ENCODE measurements around the gene MMGT1. TPM values are rescaled to one million over a fixed set of nuclear protein-coding genes. Genes with fewer than 3 reads are reported as not detected.

MMGT1 gene
- 10 to 100 TPM; 26.8 to 34.0 (median 28.6) TPM for polyA plus RNA-seq (ENCODE audit: insufficient read length in 4 of 4)

GRCh38 chrX:135973548-135974278 lies at the start of gene MMGT1:
TSS of gene MMGT1 (minus strand) at chrX:135973988. CDS start at chrX:135973675, 313 bp downstream.
- DNase-seq (ENCODE audit: low read depth in 4 of 4, low spot score in 3 of 4), result peak in 1 of 4 donors; percentile 65

- no peak for DNase-seq (ENCODE audit: low read depth in 4 of 4, low spot score in 3 of 4)
Measured at GRCh38 chrX:136021903-136022302, 48.1 kb upstream of the MMGT1 start.

DNA sequence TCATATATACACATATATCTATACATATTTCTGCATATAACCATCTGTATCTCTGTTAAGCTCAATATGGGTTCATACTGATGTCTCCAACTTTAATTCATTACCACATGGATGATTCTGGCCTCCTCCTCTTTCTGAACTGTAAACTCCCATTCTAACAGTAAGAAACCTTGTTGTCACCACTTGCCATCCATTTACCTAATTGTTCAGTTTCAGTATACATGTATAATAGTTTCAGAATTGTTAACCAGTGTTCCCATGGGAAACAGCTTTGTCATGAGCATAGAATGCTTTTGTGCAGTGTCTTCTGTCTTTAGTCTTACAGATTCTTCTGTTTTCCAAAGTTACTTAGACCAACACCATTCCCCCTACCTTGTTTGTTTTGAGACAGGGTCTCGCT lies 47.4 kb upstream of the MMGT1 start:
- no peak for DNase-seq (ENCODE audit: low read depth in 4 of 4, low spot score in 3 of 4)

DNA sequence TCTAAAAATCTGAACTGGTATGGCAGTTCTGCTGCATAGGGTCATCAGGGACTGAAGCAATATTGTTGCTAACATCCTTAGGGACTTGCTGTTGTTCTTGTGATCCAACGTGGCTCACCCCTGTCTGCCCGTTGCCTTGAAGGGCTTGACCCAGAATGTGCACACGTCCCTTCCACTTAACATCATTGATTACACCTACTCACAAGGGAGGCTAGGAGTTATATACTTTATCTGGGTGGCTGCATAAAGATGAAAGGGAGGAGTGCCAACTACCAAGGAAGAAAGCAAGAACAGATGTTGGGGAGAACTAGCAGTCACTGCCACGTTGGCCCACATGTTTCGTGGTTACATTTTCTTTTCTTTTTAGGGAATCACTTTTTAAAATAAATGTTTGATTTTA lies 45.4 kb upstream of the MMGT1 start:
- no peak for DNase-seq (ENCODE audit: low read depth in 4 of 4, low spot score in 3 of 4)

GRCh38 chrX:136016881-136017280 lies 43.1 kb upstream of the MMGT1 start:
- no peak for DNase-seq (ENCODE audit: low read depth in 4 of 4, low spot score in 3 of 4)

- no peak for DNase-seq (ENCODE audit: low read depth in 4 of 4, low spot score in 3 of 4)
Measured at GRCh38 chrX:136015016-136015415, 41.2 kb upstream of the MMGT1 start.

DNA sequence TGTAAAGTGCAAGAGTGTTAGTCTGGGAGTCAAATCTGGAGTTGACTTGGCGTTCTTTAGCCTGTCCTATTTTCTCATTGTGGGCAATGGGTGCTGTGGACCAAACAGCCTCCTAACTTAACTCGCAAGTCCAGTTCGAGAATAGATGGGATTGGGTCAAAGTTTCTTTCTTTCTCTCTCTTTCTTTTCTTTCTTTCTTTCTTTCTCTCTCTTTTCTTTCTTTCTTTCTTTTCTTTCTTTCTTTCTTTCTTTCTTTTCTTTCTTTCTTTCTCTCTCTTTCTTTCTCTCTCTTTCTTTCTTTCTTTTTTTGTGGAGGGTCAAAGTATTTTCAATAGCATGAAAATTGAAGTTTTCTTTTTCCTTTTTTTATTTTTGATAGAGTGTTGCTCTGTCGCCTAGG lies 14.5 kb upstream of the MMGT1 start:
- no peak for DNase-seq (ENCODE audit: low read depth in 4 of 4, low spot score in 3 of 4)

DNA sequence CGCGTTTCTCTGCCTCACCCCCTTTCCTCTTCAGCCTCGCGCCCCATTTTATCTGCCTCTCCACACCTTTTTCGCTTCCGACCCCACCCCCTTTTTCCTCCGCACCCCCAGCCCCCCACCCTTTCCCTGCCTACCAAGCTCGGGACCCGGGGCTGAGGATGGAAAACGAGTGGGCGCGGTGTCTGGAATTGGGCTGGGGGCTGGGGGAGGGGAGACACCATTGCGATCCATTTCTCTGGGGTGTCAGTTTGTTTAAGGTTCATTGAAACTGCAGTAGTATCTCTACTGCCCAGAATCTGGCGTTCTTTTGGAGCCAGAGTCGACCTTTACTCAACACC lies 12.2 kb upstream of the MMGT1 start:
- no peak for DNase-seq (ENCODE audit: low read depth in 4 of 4, low spot score in 3 of 4)

DNA sequence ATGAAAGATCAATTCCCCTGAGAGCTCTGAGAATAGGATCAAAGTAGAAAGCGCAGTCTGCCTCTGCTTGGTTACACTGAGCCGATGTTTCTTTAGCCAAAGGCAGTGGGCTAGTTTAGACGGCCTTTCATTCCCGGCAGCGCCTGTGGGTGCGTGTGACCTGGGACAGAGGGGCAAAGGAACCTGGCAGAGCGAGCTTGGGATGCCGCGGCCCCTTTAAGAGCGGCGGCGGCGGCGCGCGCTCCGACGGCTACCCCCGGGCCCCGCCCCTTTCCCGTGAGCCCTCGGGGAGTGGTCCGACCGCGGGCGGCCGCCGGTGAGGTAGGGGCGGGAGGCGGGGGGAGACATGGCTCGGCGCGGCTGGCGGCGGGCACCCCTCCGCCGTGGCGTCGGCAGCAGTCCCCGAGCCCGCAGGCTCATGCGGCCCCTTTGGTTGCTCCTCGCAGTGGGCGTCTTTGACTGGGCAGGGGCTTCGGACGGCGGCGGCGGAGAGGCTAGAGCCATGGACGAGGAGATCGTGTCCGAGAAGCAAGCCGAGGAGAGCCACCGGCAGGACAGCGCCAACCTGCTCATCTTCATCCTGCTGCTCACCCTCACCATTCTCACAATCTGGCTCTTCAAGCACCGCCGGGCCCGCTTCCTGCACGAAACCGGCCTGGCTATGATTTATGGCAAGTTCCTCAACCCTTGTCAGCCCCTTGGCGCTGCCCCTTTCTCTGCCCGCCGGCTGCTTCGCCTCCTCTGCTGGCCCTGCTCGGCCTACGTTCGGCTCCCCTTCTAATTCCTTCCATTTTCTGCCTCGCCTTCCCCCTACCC lies 11.6 kb upstream of the MMGT1 start, which contains the start of gene SLC9A6:
SLC9A6 (plus strand) TSS at position 279 of the 816 bp plus-strand sequence; CDS start at position 503, 224 bp downstream.
- DNase-seq (ENCODE audit: low read depth in 4 of 4, low spot score in 3 of 4), result peak in 1 of 4 donors; percentile 46

GRCh38 chrX:135984791-135985156 lies 11.0 kb upstream of the MMGT1 start:
- no peak for DNase-seq (ENCODE audit: low read depth in 4 of 4, low spot score in 3 of 4)

- DNase-seq (ENCODE audit: low read depth in 4 of 4, low spot score in 3 of 4), result no peak
Measured at GRCh38 chrX:135984256-135984655, 10.5 kb upstream of the MMGT1 start.

- no peak for DNase-seq (ENCODE audit: low read depth in 4 of 4, low spot score in 3 of 4)
Measured at GRCh38 chrX:135982860-135983259, 9.1 kb upstream of the MMGT1 start.

- DNase-seq (ENCODE audit: low read depth in 4 of 4, low spot score in 3 of 4), result no peak
Measured at GRCh38 chrX:135981668-135982067, 7.9 kb upstream of the MMGT1 start.

GRCh38 chrX:135981010-135981409 lies 7.2 kb upstream of the MMGT1 start:
- no peak for DNase-seq (ENCODE audit: low read depth in 4 of 4, low spot score in 3 of 4)

DNA sequence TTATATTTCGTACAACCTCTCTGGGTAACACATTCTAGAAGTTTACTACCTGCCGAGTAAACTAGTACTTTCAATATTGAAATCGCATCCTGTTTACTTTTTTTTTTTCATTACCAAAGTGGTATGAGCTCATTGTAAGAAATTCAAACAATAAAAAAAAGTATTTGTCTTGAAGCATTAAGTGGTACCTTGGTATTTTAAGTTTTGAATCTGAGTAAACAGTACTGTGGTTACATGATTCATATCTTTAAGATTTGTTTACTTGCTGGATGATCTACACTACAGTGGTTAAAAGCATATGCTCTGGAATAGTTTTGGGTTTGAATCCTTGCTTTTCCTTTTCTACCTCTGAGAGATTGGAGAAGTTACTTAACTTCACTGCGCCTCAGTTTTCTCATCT lies 3.8 kb upstream of the MMGT1 start:
- no peak for DNase-seq (ENCODE audit: low read depth in 4 of 4, low spot score in 3 of 4)

DNA sequence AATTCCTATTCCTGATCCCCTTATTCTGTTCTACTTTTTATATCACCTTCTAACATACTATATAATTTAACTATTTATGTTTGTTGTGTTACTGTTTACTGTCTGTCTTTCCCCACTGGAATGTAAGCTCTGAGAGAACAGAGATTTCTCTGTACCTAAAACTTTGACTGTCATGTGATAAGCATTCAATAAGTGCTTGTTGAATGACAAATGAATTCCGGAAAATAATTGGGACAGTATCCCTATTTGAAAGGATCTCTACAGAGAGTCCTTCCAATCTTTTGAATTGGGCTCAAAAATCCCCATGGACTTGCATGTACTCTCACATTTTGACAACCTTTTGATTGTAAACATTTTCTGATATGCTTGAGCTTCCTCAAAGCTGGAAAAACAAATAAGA lies 1.6 kb upstream of the MMGT1 start:
- no peak for DNase-seq (ENCODE audit: low read depth in 4 of 4, low spot score in 3 of 4)

DNA sequence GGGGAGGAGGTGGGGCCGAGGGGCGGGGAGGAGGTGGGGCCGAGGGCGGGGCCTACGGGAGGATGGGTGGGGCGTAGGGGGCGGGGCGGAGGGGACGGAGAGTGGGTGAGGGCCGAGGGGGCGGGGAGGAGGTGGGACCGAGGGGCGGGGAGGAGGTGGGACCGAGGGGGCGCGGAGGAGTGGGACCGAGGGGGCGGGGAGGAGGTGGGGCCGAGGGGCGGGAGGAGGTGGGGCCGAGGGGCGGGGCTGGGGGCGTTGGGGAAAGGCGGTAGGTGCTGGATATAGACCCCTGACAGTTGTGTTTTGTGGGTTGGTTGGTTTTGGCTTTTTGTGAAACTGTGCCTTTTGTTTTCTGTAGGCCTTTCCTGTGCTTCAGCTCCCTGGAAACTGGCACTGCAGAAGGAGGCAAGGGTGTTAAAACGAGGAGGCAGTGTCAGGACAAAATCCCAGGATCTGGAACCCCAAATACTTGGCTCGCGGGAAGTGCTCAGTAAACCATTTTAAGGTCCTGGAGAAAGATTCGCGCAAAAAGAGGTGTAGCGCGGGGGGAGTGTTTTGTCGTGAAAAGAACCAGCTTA lies 580 bp upstream of the MMGT1 start:
- peak in 1 of 4 donors; percentile 47 for DNase-seq (ENCODE audit: low read depth in 4 of 4, low spot score in 3 of 4)

GRCh38 chrX:135973025-135973547 lies 702 bp downstream of the MMGT1 start:
- peak in 1 of 4 donors; percentile 2 for DNase-seq (ENCODE audit: low read depth in 4 of 4, low spot score in 3 of 4)

DNA sequence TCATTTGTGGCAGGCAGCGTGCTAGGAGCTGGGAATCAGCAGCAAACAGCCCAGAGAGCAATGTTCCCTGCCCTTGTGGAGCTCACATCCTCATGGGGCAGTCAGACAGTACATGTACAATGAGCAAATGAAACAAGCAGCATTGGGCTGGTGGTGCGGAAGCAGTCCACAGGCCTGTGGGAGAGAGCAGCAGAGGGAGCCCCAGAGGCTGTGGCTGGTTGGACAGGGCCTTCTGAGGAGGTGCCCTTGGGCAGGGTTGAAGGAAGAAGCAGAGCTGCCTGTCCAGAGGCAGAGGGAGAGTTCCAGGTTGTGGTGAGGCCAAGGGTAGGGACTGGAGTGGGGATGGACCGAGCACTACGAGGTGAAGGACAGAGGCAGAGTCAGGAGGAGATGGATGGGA lies 22.5 kb downstream of the MMGT1 start:
- DNase-seq (ENCODE audit: low read depth in 4 of 4, low spot score in 3 of 4), result no peak

DNA sequence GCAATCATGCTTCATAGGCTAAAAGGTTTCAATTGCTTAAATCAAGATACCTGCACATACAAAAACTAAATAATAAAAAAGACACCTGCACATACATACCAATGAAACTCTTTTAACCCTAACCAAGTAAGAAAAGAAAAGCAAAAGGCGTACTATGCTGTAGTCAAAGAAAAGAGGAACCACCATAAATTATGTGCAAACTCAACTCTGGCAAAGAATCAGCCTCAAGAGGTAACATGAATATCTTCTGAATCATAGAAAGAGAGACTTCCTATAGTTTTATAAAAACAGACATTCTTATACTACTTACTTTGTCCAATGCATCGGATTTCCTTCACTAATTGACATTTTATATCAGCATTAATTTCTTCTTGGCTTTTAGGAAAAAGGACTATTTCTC lies 29.3 kb downstream of the MMGT1 start:
- DNase-seq (ENCODE audit: low read depth in 4 of 4, low spot score in 3 of 4), result no peak
